ENCODE results near the gene ANKRD29.

The ANKRD29 gene

DNA sequence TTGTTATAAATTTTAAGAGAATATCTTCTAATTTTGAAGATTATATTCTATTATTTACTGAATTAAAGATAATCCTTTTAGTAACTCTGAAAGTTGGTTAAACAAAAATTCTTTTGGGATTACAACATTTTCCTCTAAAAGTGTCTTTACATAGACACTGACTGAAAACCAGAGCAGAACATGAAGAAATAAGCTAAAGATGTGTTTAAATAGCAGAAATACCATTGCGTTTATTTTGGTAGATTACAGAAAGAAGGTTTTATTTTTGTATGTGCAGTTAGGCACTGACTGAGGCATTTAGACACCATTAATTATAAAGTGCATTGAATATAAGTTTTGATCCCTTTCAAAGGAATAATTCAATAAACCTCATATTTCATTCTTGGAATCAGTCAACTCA is 62.9 kb downstream of the ANKRD29 start:
- no peak overlapping the region for H3K27ac ChIP-seq (replicated peaks)
- H3K27me3 ChIP-seq (ENCODE audit: insufficient read depth, poor library complexity, severe bottlenecking): no peaks in the 10 kb centered on the region
- DNase-seq (ENCODE audit: low read depth in 1 of 2, low spot score in 1 of 2): no peak
- no peak overlapping the region for H3K4me3 ChIP-seq (replicated peaks; ENCODE audit: insufficient read depth, low read length)
- no peak for TF ChIP-seq POLR2AphosphoS5 (IDR thresholded peaks at IDR 0.05; ENCODE audit: low read depth)
- TF ChIP-seq GABPA (IDR thresholded peaks at IDR 0.05; ENCODE audit: low read depth): no peak
- TF ChIP-seq, protein P1, sequence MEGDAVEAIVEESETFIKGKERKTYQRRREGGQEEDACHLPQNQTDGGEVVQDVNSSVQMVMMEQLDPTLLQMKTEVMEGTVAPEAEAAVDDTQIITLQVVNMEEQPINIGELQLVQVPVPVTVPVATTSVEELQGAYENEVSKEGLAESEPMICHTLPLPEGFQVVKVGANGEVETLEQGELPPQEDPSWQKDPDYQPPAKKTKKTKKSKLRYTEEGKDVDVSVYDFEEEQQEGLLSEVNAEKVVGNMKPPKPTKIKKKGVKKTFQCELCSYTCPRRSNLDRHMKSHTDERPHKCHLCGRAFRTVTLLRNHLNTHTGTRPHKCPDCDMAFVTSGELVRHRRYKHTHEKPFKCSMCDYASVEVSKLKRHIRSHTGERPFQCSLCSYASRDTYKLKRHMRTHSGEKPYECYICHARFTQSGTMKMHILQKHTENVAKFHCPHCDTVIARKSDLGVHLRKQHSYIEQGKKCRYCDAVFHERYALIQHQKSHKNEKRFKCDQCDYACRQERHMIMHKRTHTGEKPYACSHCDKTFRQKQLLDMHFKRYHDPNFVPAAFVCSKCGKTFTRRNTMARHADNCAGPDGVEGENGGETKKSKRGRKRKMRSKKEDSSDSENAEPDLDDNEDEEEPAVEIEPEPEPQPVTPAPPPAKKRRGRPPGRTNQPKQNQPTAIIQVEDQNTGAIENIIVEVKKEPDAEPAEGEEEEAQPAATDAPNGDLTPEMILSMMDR (IDR thresholded peaks at IDR 0.05; ENCODE audit: insufficient read depth, low read length): no peak

DNA sequence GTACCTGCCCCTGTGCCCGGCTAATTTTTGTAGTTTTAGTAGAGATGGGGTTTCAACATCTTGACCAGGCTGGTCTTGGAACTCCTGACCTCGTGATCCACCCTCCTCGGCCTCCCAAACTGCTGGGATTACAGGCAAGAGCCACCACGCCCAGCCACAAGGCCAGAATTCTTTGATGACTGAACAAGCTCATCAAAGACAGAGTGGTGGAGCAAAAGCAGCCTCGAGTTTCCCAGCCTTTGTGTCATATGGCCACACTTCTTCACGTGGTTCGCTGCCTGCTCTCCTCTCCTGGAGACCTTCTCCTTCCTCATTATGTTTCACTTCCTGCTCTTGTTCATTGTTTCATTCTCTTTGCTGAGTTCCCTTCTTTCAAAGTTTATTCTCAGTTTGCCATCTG is 66.5 kb downstream of the ANKRD29 start:
- Histone ChIP-seq H3K27me3 (ENCODE audit: insufficient read depth, poor library complexity, severe bottlenecking) (no peaks in the 10 kb centered on the region), H3K4me3 (replicated peaks; ENCODE audit: insufficient read depth, low read length) (no peak overlapping the region), H3K27ac (replicated peaks) (no peak overlapping the region)
- TF ChIP-seq SPI1 (IDR thresholded peaks at IDR 0.05; ENCODE audit: borderline replicate concordance, low read depth) (peak; percentile 31; the same call in 1 of the 2 replicates), POLR2AphosphoS5 (IDR thresholded peaks at IDR 0.05; ENCODE audit: low read depth) (no peak), GABPA (IDR thresholded peaks at IDR 0.05; ENCODE audit: low read depth) (no peak)
- TF ChIP-seq, protein P1 (IDR thresholded peaks at IDR 0.05; ENCODE audit: insufficient read depth, low read length): no peak
- peak; percentile 26 to 39 for DNase-seq (ENCODE audit: low read depth in 1 of 2, low spot score in 1 of 2)

DNA sequence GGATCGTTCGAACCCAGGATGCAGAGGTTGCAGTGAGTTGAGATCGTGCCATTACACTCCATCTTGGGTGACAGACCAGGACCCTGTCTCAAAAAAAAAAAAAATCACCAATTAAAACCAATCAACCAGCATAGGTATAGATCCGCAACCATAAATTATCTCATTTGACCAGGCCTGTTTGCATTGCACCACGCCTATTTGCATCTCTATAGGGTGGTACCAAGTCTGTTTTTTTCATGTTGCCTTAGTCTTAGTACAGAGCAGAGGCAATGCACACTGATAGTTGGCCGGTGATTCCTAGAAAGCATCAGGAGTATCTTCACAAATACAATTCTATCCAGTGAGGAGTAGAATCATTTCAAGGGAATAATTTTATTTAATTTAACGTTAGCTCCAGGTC is 67.1 kb downstream of the ANKRD29 start:
- Histone ChIP-seq H3K27me3 (ENCODE audit: insufficient read depth, poor library complexity, severe bottlenecking) (no peaks in the 10 kb centered on the region), H3K27ac (replicated peaks) (no peak overlapping the region), H3K4me3 (replicated peaks; ENCODE audit: insufficient read depth, low read length) (no peak overlapping the region)
- TF ChIP-seq, protein P2, sequence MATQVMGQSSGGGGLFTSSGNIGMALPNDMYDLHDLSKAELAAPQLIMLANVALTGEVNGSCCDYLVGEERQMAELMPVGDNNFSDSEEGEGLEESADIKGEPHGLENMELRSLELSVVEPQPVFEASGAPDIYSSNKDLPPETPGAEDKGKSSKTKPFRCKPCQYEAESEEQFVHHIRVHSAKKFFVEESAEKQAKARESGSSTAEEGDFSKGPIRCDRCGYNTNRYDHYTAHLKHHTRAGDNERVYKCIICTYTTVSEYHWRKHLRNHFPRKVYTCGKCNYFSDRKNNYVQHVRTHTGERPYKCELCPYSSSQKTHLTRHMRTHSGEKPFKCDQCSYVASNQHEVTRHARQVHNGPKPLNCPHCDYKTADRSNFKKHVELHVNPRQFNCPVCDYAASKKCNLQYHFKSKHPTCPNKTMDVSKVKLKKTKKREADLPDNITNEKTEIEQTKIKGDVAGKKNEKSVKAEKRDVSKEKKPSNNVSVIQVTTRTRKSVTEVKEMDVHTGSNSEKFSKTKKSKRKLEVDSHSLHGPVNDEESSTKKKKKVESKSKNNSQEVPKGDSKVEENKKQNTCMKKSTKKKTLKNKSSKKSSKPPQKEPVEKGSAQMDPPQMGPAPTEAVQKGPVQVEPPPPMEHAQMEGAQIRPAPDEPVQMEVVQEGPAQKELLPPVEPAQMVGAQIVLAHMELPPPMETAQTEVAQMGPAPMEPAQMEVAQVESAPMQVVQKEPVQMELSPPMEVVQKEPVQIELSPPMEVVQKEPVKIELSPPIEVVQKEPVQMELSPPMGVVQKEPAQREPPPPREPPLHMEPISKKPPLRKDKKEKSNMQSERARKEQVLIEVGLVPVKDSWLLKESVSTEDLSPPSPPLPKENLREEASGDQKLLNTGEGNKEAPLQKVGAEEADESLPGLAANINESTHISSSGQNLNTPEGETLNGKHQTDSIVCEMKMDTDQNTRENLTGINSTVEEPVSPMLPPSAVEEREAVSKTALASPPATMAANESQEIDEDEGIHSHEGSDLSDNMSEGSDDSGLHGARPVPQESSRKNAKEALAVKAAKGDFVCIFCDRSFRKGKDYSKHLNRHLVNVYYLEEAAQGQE (IDR thresholded peaks at IDR 0.05; ENCODE audit: insufficient replicate concordance, low read depth): no peak
- TF ChIP-seq, protein P1 (IDR thresholded peaks at IDR 0.05; ENCODE audit: insufficient read depth, low read length): no peak
- TF ChIP-seq POLR2AphosphoS5 (IDR thresholded peaks at IDR 0.05; ENCODE audit: low read depth) (no peak), GABPA (IDR thresholded peaks at IDR 0.05; ENCODE audit: low read depth) (no peak), SPI1 (IDR thresholded peaks at IDR 0.05; ENCODE audit: borderline replicate concordance, low read depth) (no peak)
- no peak for DNase-seq (ENCODE audit: low read depth in 1 of 2, low spot score in 1 of 2)

DNA sequence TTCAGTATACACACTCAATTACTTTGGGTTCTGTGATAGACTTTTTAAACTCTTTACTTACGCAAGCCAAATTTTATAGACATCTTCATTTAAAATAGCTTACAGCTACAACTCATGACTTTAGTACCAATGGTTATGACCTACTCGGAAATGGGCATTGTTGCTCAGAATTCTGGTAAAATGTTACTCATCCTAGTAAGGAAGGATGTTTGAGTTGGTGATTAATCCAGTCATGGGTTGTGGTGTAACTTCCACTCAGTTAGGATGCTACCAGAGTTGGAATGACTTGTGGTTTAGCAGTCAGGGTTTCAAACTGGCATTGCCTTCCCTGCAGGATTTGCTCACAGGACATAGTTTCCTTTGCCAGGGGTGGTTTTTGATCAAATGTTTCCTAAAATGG is 69.0 kb downstream of the ANKRD29 start:
- Histone ChIP-seq H3K27ac (replicated peaks) (no peak overlapping the region), H3K4me3 (replicated peaks; ENCODE audit: insufficient read depth, low read length) (no peak overlapping the region), H3K27me3 (ENCODE audit: insufficient read depth, poor library complexity, severe bottlenecking) (no peaks in the 10 kb centered on the region)
- peak in 1 of 2 experiments; percentile 33 for DNase-seq (ENCODE audit: low read depth in 1 of 2, low spot score in 1 of 2)
- TF ChIP-seq POLR2AphosphoS5 (IDR thresholded peaks at IDR 0.05; ENCODE audit: low read depth) (no peak), SPI1 (IDR thresholded peaks at IDR 0.05; ENCODE audit: borderline replicate concordance, low read depth) (no peak), GABPA (IDR thresholded peaks at IDR 0.05; ENCODE audit: low read depth) (no peak)
- TF ChIP-seq, protein P2 (IDR thresholded peaks at IDR 0.05; ENCODE audit: insufficient replicate concordance, low read depth): no peak
- TF ChIP-seq, protein P1 (IDR thresholded peaks at IDR 0.05; ENCODE audit: insufficient read depth, low read length): no peak

Data from HL-60 (cell line).